GM19043 (cell line): ENCODE data around the gene RORC.

Experiments
- ATAC-seq: cut with Tn5 transposase; IDR thresholded peaks from one replicate; pipeline ENCODE4 v1.9.1; 2021; ENCODE audit warnings: low read depth; ENCODE audit not compliant: unreplicated experiment

The RORC gene

GRCh38 chr1:151829352-151830046 is 2.1 kb downstream of the RORC start:
- ATAC-seq, result no peak

- ATAC-seq, result no peak
Measured at GRCh38 chr1:151828921-151829320, 2.7 kb downstream of the RORC start.

- ATAC-seq, result no peak
Measured at GRCh38 chr1:151827853-151828252, 3.7 kb downstream of the RORC start.

- ATAC-seq, result no peak
Measured at GRCh38 chr1:151825751-151826660, 5.6 kb downstream of the RORC start.

GRCh38 chr1:151825204-151825603 is 6.4 kb downstream of the RORC start:
- no peak for ATAC-seq

- no peak for ATAC-seq
Measured at GRCh38 chr1:151823175-151823574, 8.4 kb downstream of the RORC start.

- ATAC-seq, result no peak
Measured at GRCh38 chr1:151822404-151822803, 9.2 kb downstream of the RORC start.

GRCh38 chr1:151820940-151821339 is 10.7 kb downstream of the RORC start:
- ATAC-seq, result no peak

- ATAC-seq, result no peak
Measured at GRCh38 chr1:151819976-151820623, 11.5 kb downstream of the RORC start.

GRCh38 chr1:151819227-151819835 is 12.3 kb downstream of the RORC start:
- no peak for ATAC-seq

- no peak for ATAC-seq
Measured at GRCh38 chr1:151817353-151817730, 14.3 kb downstream of the RORC start.

- no peak for ATAC-seq
Measured at GRCh38 chr1:151816548-151817352, 14.9 kb downstream of the RORC start.

- no peak for ATAC-seq
Measured at GRCh38 chr1:151815716-151816327, 15.8 kb downstream of the RORC start.

- no peak for ATAC-seq
Measured at GRCh38 chr1:151814971-151815545, 16.5 kb downstream of the RORC start.

GRCh38 chr1:151814426-151814825 is 17.2 kb downstream of the RORC start:
- ATAC-seq, result no peak

GRCh38 chr1:151813271-151813977 is 18.2 kb downstream of the RORC start:
- no peak for ATAC-seq

- no peak for ATAC-seq
Measured at GRCh38 chr1:151811181-151811580, 20.4 kb downstream of the RORC start.

GRCh38 chr1:151809985-151810556 is 21.5 kb downstream of the RORC start:
- ATAC-seq, result no peak
